Astrocyte (in vitro differentiated cells and primary cell): ENCODE measurements around the gene OPCML. TPM values are rescaled to one million over a fixed set of nuclear protein-coding genes. Genes with fewer than 3 reads are reported as not detected.
A peak's percentile ranks its signal among the peaks of the same experiment; 100 is the strongest.

Experiments
- DNase-seq: peaks from one replicate; pipeline ENCODE4 v3.0.0-alpha.2; 2010; ENCODE audit warnings: low read depth
- FAIRE-seq: peaks from 2 replicates; lab custom pipeline; 2011; peaks lifted over from hg19 to GRCh38; lab: Jason Lieb, UNC
- H2AFZ ChIP-seq: 2 replicates; pipeline ENCODE4 v1.6.0; 2012; ENCODE audit warnings: low read depth, low read length, inconsistent platforms
- H3K27ac ChIP-seq: 2 replicates; pipeline ENCODE4 v1.5.1; 2011; ENCODE audit warnings: low read depth, low read length, inconsistent platforms
- H3K27me3 ChIP-seq: 2 replicates; pipeline ENCODE4 v1.6.0; 2011; ENCODE audit warnings: low read length, inconsistent platforms; ENCODE audit not compliant: insufficient read depth
- H3K36me3 ChIP-seq: 2 replicates; pipeline ENCODE4 v1.5.1; 2011; ENCODE audit warnings: low read length, inconsistent platforms; ENCODE audit not compliant: insufficient read depth
- H3K4me1 ChIP-seq: 2 replicates; pipeline ENCODE4 v1.5.1; 2011; ENCODE audit warnings: low read length, inconsistent platforms; ENCODE audit not compliant: insufficient read depth
- H3K4me2 ChIP-seq: 2 replicates; pipeline ENCODE4 v1.6.0; 2012; ENCODE audit warnings: low read length, inconsistent platforms
- H3K4me3 ChIP-seq: 2 replicates; pipeline ENCODE4 v1.5.1; 2011; ENCODE audit warnings: low read depth, mild to moderate bottlenecking, low read length, inconsistent platforms; ENCODE audit not compliant: insufficient read depth
- H3K79me2 ChIP-seq: 2 replicates; pipeline ENCODE4 v1.6.0; 2012; ENCODE audit warnings: mild to moderate bottlenecking, low read length, inconsistent platforms; ENCODE audit not compliant: insufficient read depth
- H3K9ac ChIP-seq: 2 replicates; pipeline ENCODE4 v1.6.0; 2012; ENCODE audit warnings: mild to moderate bottlenecking, low read length, inconsistent platforms
- H3K9me3 ChIP-seq: 2 replicates; pipeline ENCODE4 v1.5.1; 2012; ENCODE audit warnings: low read depth, mild to moderate bottlenecking, low read length, inconsistent platforms; ENCODE audit not compliant: insufficient read depth
- H4K20me1 ChIP-seq: 2 replicates; pipeline ENCODE4 v1.6.0; 2012; ENCODE audit warnings: low read length, inconsistent platforms; ENCODE audit not compliant: insufficient read depth
- H3K27ac Mint-ChIP-seq: one replicate; pipeline ENCODE4 v1.8.0; 2021; ENCODE audit warnings: mild to moderate bottlenecking, mixed read lengths; ENCODE audit not compliant: unreplicated experiment
- H3K27me3 Mint-ChIP-seq: one replicate; pipeline ENCODE4 v1.8.0; 2021; ENCODE audit warnings: low read depth, mixed read lengths; ENCODE audit not compliant: unreplicated experiment
- H3K36me3 Mint-ChIP-seq: one replicate; pipeline ENCODE4 v1.8.0; 2021; ENCODE audit warnings: low read depth, mixed read lengths; ENCODE audit not compliant: unreplicated experiment
- H3K4me1 Mint-ChIP-seq: one replicate; pipeline ENCODE4 v1.8.0; 2021; ENCODE audit warnings: low read depth, mixed read lengths; ENCODE audit not compliant: unreplicated experiment
- H3K4me3 Mint-ChIP-seq: one replicate; pipeline ENCODE4 v1.8.0; 2021; ENCODE audit warnings: mild to moderate bottlenecking, moderate library complexity, mixed read lengths; ENCODE audit not compliant: unreplicated experiment
- H3K9me3 Mint-ChIP-seq: one replicate; pipeline ENCODE4 v1.8.0; 2021; ENCODE audit warnings: mild to moderate bottlenecking, mixed read lengths; ENCODE audit not compliant: unreplicated experiment
- EZH2 ChIP-seq: IDR thresholded peaks from 2 replicates; pipeline ENCODE4 v1.6.1; 2012; ENCODE audit warnings: mild to moderate bottlenecking, low read length, inconsistent platforms; ENCODE audit not compliant: insufficient read depth
- total RNA-seq: library from RNA; stranded (reverse); gene quantifications from 2 replicates; pipeline ENCODE4 v1.2.1, GENCODE V29; 2021
- TF ChIP-seq, protein P1 (sequence below): IDR thresholded peaks from 2 replicates; pipeline ENCODE4 v1.5.1; 2011; ENCODE audit warnings: low read depth, mild to moderate bottlenecking, inconsistent platforms, low read length, moderate library complexity; ENCODE audit not compliant: insufficient read depth

The OPCML gene
- total RNA-seq, 1 donor from 2014 or later = 7.9 TPM

- Mint-ChIP-seq H3K27ac (no peak overlapping the region), H3K36me3 (no peaks in the 10 kb centered on the region), H3K9me3 (no peaks in the 10 kb centered on the region), H3K4me1 (peaks cover 6% of the 10 kb centered on the region), H3K27me3 (peaks cover 23% of the 10 kb centered on the region), H3K4me3 (no peak overlapping the region)
- FAIRE-seq (no peak), DNase-seq (no peak)
- no peaks in the 10 kb centered on the region for H3K9me3 ChIP-seq
- H3K4me3 ChIP-seq = no peak overlapping the region
- no peaks in the 10 kb centered on the region for H3K4me1 ChIP-seq
- no peaks in the 10 kb centered on the region for H4K20me1 ChIP-seq
- H3K79me2 ChIP-seq = no peaks in the 10 kb centered on the region
- H3K9ac ChIP-seq = no peak overlapping the region
- no peak overlapping the region for H2AFZ ChIP-seq
- no peak overlapping the region for H3K4me2 ChIP-seq
- H3K36me3 ChIP-seq = no peaks in the 10 kb centered on the region
- no peaks in the 10 kb centered on the region for H3K27me3 ChIP-seq
- H3K27ac ChIP-seq = no peak overlapping the region
- TF ChIP-seq, protein P1, sequence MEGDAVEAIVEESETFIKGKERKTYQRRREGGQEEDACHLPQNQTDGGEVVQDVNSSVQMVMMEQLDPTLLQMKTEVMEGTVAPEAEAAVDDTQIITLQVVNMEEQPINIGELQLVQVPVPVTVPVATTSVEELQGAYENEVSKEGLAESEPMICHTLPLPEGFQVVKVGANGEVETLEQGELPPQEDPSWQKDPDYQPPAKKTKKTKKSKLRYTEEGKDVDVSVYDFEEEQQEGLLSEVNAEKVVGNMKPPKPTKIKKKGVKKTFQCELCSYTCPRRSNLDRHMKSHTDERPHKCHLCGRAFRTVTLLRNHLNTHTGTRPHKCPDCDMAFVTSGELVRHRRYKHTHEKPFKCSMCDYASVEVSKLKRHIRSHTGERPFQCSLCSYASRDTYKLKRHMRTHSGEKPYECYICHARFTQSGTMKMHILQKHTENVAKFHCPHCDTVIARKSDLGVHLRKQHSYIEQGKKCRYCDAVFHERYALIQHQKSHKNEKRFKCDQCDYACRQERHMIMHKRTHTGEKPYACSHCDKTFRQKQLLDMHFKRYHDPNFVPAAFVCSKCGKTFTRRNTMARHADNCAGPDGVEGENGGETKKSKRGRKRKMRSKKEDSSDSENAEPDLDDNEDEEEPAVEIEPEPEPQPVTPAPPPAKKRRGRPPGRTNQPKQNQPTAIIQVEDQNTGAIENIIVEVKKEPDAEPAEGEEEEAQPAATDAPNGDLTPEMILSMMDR = no peak
- TF ChIP-seq EZH2 = no peak
These were observed 355.6 kb downstream of the OPCML start for GRCh38 chr11:133176748-133177147.

DNA sequence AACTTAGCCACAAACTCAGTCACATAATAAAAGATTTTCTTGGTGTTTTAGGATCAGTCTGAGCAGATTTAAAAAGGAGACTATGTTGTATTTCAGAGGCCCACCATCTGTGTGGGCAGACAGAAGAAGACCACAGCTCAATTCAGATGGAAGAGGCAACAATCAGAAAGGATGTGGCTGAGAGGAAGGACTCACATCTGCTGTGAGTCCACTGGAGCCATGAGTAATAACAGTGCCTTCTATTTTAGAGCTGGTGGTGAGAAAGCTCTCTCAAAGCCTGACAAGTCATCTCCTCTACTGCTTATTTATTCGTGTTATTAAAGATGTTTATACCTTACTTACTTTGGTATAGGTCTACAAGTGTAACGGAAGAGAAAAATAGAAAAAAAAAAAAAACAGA, 357.2 kb downstream of the OPCML start:
- FAIRE-seq = no peak
- Histone ChIP-seq H3K9ac (no peak overlapping the region), H3K4me1 (no peaks in the 10 kb centered on the region), H3K79me2 (no peaks in the 10 kb centered on the region), H2AFZ (no peak overlapping the region), H3K27me3 (no peaks in the 10 kb centered on the region), H4K20me1 (no peaks in the 10 kb centered on the region), H3K36me3 (no peaks in the 10 kb centered on the region), H3K9me3 (no peaks in the 10 kb centered on the region), H3K4me3 (no peak overlapping the region), H3K4me2 (no peak overlapping the region), H3K27ac (no peak overlapping the region)
- Mint-ChIP-seq H3K36me3 (no peaks in the 10 kb centered on the region), H3K27ac (peak overlapping the region; percentile 51), H3K9me3 (no peaks in the 10 kb centered on the region), H3K27me3 (peaks cover 6% of the 10 kb centered on the region), H3K4me1 (peaks cover 13% of the 10 kb centered on the region), H3K4me3 (no peak overlapping the region)
- DNase-seq = no peak
- TF ChIP-seq EZH2 = no peak
- TF ChIP-seq, protein P1 = no peak

DNA sequence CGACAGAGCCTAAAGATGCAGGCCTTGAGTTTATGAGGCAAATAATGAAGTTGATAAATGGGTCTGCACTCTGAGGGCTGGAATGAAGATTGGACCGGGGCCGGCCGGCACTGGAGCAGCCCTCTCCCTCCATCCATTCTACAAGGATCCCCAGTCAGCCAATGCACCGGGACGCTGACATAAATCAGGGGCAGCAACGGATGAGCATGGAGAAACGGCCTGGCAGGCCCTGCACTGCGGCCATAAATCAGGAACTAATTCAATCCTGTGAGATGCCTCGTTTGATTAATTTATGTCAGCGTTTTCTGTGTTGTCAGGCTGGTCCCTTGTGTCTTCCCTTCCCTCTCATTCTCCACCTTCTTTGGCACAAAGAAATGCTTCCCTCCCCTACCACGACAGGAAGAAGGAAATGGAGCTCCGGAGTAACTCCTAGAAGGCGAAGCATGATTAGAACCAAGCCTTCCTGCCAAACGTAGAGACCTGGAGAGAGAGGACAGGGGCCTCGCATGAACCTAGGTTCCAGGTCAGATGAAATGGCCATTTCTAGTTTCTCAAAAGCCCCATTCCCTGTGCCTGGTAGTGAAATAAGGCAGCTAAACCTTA, 358.4 kb downstream of the OPCML start:
- Mint-ChIP-seq H3K36me3 (no peaks in the 10 kb centered on the region), H3K4me3 (no peak overlapping the region), H3K27ac (no peak overlapping the region), H3K4me1 (peaks cover 13% of the 10 kb centered on the region), H3K27me3 (peaks cover 1% of the 10 kb centered on the region), H3K9me3 (no peaks in the 10 kb centered on the region)
- H3K27ac ChIP-seq = no peak overlapping the region
- DNase-seq = no peak
- no peak overlapping the region for H3K4me2 ChIP-seq
- no peak for FAIRE-seq
- no peaks in the 10 kb centered on the region for H3K79me2 ChIP-seq
- H3K27me3 ChIP-seq = no peaks in the 10 kb centered on the region
- H3K4me1 ChIP-seq = no peaks in the 10 kb centered on the region
- H3K4me3 ChIP-seq = no peak overlapping the region
- H3K36me3 ChIP-seq = no peaks in the 10 kb centered on the region
- no peak for TF ChIP-seq EZH2
- TF ChIP-seq, protein P1 = no peak
- H2AFZ ChIP-seq = no peak overlapping the region
- H4K20me1 ChIP-seq = no peaks in the 10 kb centered on the region
- no peaks in the 10 kb centered on the region for H3K9me3 ChIP-seq
- no peak overlapping the region for H3K9ac ChIP-seq
